Esophagus squamous epithelium (tissue), 5 donors: ENCODE measurements around the gene KLC4. TPM values are rescaled to one million over a fixed set of nuclear protein-coding genes. Genes with fewer than 3 reads are reported as not detected.

Source experiments
- DNase-seq: peaks from one replicate; lab custom pipeline; 2025; lab: John Stamatoyannopoulos, UW
- H3K27ac ChIP-seq, 4 donors: fragments of 200-600 bp; sonication (generic); one replicate each; pipeline ENCODE4 v1.5.1; 2016 to 2019; ENCODE audit warnings: mild to moderate bottlenecking in 1 of 4
- H3K27me3 ChIP-seq, 4 donors: fragments of 200-600 bp; sonication (generic); 1 replicate in 3 of 4; 2 replicates in 1 of 4; pipeline versions ENCODE4 v1.5.1 to v1.6.0; 2017 to 2021; ENCODE audit warnings: antibody characterized with exemption in 1 of 4
- H3K36me3 ChIP-seq, 3 donors: fragments of 200-600 bp; sonication (generic); one replicate each; pipeline ENCODE4 v1.5.1; 2016 to 2019
- H3K4me1 ChIP-seq, 3 donors: fragments of 200-600 bp; sonication (generic); one replicate each; pipeline ENCODE4 v1.5.1; 2017 to 2019
- H3K4me3 ChIP-seq, 4 donors: fragments of 200-600 bp; sonication (generic); 1 replicate in 3 of 4; 2 replicates in 1 of 4; pipeline ENCODE4 v1.5.1; 2016 to 2019; ENCODE audit warnings: mild to moderate bottlenecking in 2 of 4, moderate library complexity in 1 of 4
- H3K9me3 ChIP-seq, 3 donors: fragments of 200-600 bp; sonication (generic); one replicate each; pipeline ENCODE4 v1.5.1; 2016 to 2019
- POLR2A ChIP-seq, 4 donors: fragments of 450-650 bp; IDR thresholded peaks; one replicate each; pipeline ENCODE4 v1.6.1; 2017; ENCODE audit warnings: antibody characterized with exemption in 4 of 4, mild to moderate bottlenecking in 4 of 4, moderate library complexity in 3 of 4
- WGBS, 2 donors: methylation state at CpG; one replicate each; pipeline ENCODE4 v1.1.5; 2018; 5-methylcytosine and 5-hydroxymethylcytosine counted together
- intact Hi-C: fragments of 100-400 bp; cut with DNase I; formaldehyde crosslinking; loops from one replicate; pipeline ENCODE4 v1.15.0; 2022
- total RNA-seq, 4 donors: library from RNA; depleted of rRNA; stranded (reverse); fragments of >200 nt; gene quantifications; one replicate each; pipeline ENCODE4 v1.1.0, GENCODE V29; 2016
- TF ChIP-seq, protein P1 (sequence below), 6 experiments: fragments of 450-650 bp in 4 of 6; fragments of 200-600 bp in 2 of 6; sonication (generic) in 2 of 6; IDR thresholded peaks; one replicate each; pipeline ENCODE4 v1.5.1; 2016 to 2019; ENCODE audit warnings: antibody characterized with exemption in 6 of 6, mild to moderate bottlenecking in 4 of 6, moderate library complexity in 4 of 6
- donor health status: DM: yes; HTN: yes; CAD: no.

The KLC4 gene
- total RNA-seq, 4 donors from 2014 or later: 4.5 to 15.8 (median 9.4) TPM

DNA sequence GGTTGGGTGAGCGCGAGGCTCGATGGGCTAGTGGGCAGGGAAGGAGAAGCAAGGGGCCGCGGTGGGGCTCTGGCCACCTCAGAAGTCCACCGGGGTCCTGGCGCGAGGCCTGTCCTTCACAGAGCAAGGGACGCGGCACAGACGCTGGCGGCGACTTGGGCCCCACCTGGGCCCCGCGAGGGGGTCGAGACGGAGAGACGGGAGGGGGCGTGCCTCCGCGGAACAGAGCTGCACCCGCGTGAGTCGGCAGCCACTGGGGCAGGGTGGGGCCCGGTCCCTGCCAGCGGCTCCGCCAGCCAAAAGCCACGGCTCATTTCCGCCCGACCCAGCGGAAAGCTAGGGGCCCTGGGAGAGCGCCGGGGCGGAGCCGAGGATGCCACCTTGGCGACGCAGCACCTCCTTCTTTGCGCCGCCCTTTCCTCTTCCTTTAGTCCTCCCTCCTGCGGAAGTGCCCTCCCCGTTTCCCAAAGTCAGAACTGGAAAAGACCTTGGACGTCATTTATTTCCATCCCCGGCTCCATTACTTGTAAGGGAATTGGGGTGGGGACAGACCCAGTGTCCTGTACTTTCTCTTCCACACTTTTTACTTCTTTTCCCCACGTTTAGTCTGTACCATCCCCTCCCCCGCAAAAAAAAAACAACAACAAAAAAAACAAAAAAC lies 5.8 kb upstream of the KLC4 start, which contains the start of gene CUL7:
Gene CUL7, minus strand, starts transcription at position 307 of the 661 bp plus-strand sequence. CDS start 1,063 bp downstream, outside the sequence.
- Histone ChIP-seq H3K9me3 (no peaks in the 10 kb centered on the region), H3K27ac (peak within 1 kb of the TSS; percentile 95 to 97 (median 96)), H3K36me3 (peaks cover 4 to 55% (median 8%) of the 10 kb centered on the region in 3 donors), H3K27me3 (no peaks in the 10 kb centered on the region), H3K4me1 (peaks cover 3 to 46% (median 22%) of the 10 kb centered on the region in 3 donors), H3K4me3 (peak within 1 kb of the TSS; percentile 71 to 95 (median 80))
- peak; percentile 54 for DNase-seq
- intact Hi-C loops: no loop called here
- peak in 1 of 4 donors; percentile 81 for TF ChIP-seq POLR2A (IDR thresholded peaks at IDR 0.05)
- TF ChIP-seq, protein P1, sequence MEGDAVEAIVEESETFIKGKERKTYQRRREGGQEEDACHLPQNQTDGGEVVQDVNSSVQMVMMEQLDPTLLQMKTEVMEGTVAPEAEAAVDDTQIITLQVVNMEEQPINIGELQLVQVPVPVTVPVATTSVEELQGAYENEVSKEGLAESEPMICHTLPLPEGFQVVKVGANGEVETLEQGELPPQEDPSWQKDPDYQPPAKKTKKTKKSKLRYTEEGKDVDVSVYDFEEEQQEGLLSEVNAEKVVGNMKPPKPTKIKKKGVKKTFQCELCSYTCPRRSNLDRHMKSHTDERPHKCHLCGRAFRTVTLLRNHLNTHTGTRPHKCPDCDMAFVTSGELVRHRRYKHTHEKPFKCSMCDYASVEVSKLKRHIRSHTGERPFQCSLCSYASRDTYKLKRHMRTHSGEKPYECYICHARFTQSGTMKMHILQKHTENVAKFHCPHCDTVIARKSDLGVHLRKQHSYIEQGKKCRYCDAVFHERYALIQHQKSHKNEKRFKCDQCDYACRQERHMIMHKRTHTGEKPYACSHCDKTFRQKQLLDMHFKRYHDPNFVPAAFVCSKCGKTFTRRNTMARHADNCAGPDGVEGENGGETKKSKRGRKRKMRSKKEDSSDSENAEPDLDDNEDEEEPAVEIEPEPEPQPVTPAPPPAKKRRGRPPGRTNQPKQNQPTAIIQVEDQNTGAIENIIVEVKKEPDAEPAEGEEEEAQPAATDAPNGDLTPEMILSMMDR (IDR thresholded peaks at IDR 0.05): peak in 3 of 6 experiments; percentile 4 to 32 (median 5)
- WGBS, 2 donors: 2 to 4% methylated on average over 14 to 35 of the region's 45 CpGs

DNA sequence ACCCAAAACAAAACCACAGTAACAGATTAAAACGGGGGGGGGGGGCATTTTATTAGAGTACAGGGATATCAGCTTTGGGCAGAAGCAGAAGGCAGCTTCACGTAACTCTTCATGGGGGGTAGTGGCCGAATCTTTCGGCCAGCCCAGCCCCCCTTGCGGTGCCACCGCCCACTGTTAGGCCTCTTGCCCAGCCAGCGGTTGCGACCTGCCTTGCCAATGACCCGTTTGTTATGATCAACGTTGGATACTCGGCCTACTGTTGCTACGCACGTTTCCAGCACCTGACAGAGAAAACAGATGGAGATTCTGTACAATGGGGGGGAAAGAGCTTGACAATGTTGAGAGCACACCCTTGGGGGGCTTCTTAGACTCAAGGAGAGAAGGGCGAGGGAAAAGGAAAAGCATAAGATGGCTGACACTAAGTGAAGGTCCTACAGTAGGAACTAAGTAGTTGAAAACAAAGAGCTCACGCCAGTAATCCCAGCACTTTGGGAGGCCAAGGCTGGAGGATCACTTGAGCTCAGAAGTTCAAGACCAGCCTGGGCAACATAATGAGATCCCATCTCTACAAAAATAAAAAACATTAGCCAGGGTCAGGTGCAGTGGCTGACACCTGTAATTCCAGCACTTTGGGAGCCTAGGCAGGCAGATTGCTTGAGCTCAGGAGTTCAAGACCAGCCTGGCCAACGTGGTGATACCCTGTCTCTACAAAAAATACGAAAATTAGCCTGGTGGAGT lies 5.1 kb upstream of the KLC4 start:
- Histone ChIP-seq H3K4me1 (peaks cover 4 to 49% (median 24%) of the 10 kb centered on the region in 3 donors), H3K9me3 (no peaks in the 10 kb centered on the region), H3K27me3 (no peaks in the 10 kb centered on the region), H3K4me3 (peak overlapping the region; percentile 71 to 95 (median 80)), H3K27ac (peak overlapping the region; percentile 95 to 97 (median 96)), H3K36me3 (peaks cover 4 to 48% (median 6%) of the 10 kb centered on the region in 3 donors)
- WGBS, 2 donors: 60 to 65% methylated on average over 15 of the region's 17 CpGs
- intact Hi-C loops: no loop called here
- no peak for DNase-seq
- TF ChIP-seq, protein P1 (IDR thresholded peaks at IDR 0.05): no peak
- no peak for TF ChIP-seq POLR2A (IDR thresholded peaks at IDR 0.05)

- Histone ChIP-seq H3K27ac (no peak overlapping the region), H3K4me1 (peaks cover 12 to 61% (median 31%) of the 10 kb centered on the region in 3 donors), H3K4me3 (no peak overlapping the region), H3K27me3 (no peaks in the 10 kb centered on the region), H3K9me3 (no peaks in the 10 kb centered on the region), H3K36me3 (peaks cover 0 to 35% (median 4%) of the 10 kb centered on the region in 3 donors)
- TF ChIP-seq, protein P1 (IDR thresholded peaks at IDR 0.05): no peak
- TF ChIP-seq POLR2A (IDR thresholded peaks at IDR 0.05): no peak
- 78 to 80% methylated on average over 3 to 8 of the region's 8 CpGs for WGBS, 2 donors
- DNase-seq: no peak
- intact Hi-C loops: no loop called here
Observed at GRCh38 chr6:43055966-43056365, 3.5 kb upstream of the KLC4 start.

DNA sequence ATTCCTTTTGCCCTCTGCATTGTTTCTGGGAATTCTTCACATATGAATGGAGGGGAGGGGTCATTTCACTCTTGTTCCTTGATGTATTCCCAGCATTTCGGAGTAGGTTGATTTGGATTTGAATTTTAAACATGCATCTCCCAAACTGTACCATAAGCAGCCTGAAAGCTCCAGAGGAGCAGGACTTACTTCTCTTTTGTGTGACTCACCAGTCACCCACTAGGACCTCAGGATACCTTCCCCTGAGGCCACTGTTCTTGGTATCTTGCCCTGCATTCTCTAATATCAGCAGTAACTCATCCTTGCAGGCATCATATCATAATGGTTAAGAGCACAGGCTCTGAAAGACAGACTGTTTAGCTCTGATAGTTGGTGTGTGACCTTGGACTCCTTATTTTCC lies 900 bp upstream of the KLC4 start:
- intact Hi-C loops: no loop called here
- H3K9me3 ChIP-seq: no peaks in the 10 kb centered on the region
- peaks cover 12 to 44% (median 25%) of the 10 kb centered on the region in 3 donors for H3K4me1 ChIP-seq
- TF ChIP-seq, protein P1 (IDR thresholded peaks at IDR 0.05): no peak
- TF ChIP-seq POLR2A (IDR thresholded peaks at IDR 0.05): no peak
- DNase-seq: no peak
- peak overlapping the region; percentile 83 to 97 (median 90) for H3K4me3 ChIP-seq
- H3K36me3 ChIP-seq: peaks cover 0 to 50% (median 4%) of the 10 kb centered on the region in 3 donors
- no peaks in the 10 kb centered on the region for H3K27me3 ChIP-seq
- 45 to 83% methylated on average over 1 of the region's 1 CpG for WGBS, 2 donors
- H3K27ac ChIP-seq: peak overlapping the region; percentile 89 to 97 (median 94)
